Pulmonary artery endothelial cell (primary cell): Measurements from ENCODE around the gene CCDC157. TPM values are rescaled to one million over a fixed set of nuclear protein-coding genes. Genes with fewer than 3 reads are reported as not detected.

ENCODE experiments used
- DNase-seq: peaks from one replicate; pipeline ENCODE4 v3.0.0-alpha.2; 2011; ENCODE audit warnings: low read depth, low spot score
- total RNA-seq: library from RNA; depleted of rRNA; stranded (reverse); fragments of >200 nt; gene quantifications from 2 replicates; pipeline ENCODE4 v1.2.3, GENCODE V29; 2014

Gene CCDC157
- total RNA-seq, 1 donor from 2014 or later, result 1.6 TPM

GRCh38 chr22:30354644-30355043 lies 2.2 kb upstream of the CCDC157 start:
- no peak for DNase-seq

- DNase-seq, result no peak
Observed at GRCh38 chr22:30357236-30357570, 396 bp downstream of the CCDC157 start.

- no peak for DNase-seq
Observed at GRCh38 chr22:30357650-30358215, 926 bp downstream of the CCDC157 start.

DNA sequence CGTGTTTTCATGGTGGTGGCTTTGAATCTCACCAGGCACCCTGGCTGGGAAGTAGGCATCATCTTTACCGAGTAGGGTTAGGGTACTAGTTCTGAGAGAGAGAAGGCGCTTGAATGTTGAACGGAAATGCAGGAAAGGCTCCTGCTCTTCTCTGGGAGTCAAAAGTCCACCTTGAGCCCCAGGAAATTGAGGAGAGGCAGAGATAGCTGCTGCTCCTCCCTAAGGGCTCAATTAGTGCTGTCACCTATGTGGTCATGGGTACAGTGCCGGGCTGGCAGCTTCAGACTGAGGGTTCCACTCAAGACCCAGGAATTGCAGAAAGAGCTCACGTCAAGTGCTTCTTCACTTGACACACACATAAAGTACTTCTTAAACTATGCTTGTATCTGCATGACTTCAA lies 1.7 kb downstream of the CCDC157 start:
- no peak for DNase-seq

- DNase-seq, result no peak
Observed at GRCh38 chr22:30361916-30362650, 5.3 kb downstream of the CCDC157 start.

DNA sequence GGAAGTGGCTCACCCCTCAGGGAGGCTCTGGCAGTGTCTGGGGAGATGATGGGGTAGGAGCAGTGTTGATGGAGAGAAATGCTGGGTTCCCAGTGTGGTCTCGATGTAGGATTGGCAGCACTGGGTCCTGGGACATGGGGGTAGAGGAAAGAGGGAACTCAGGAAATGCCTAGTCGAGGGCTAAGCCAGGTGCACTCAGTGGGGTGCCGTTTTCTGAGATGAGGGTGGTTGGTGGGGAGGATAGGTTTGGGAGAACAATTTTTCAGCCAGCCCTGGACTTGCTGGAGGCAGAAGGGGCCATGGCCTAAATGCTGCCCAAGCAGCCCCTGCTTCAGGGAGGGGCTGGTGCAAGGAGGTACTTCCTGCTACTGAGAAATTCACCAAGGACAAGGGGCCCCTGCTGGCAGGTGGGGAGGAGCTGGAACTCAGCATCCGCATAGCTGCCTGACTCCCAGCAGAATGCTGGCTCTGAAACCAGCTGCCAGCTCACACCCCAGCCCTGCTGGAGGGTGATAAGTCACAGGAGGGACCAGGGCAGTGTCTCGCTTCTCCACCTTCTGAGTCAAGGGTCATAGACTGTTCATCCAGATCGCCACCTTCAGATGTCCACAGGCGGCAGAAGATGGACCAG lies 6.0 kb downstream of the CCDC157 start:
- no peak for DNase-seq

DNA sequence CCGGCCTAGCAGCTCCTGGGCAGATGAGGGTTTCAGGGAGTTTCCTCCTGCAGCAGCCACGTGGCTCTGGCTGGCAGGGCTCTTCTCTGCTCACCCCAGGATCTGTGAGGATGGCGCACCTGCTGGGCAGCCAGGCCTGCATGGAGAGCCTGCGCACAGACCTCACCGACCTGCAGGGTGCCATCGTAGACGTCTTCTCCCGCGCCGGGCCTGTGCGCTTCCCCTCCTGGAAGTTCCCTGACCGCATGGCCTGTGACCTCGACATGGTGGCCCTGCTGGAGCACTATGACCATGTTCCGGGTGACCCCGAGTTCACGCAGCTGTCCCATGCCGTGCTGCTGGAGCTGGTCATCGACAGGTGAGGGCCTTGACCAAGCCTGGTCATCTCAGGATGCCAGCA lies 9.1 kb downstream of the CCDC157 start:
- DNase-seq, result no peak

DNA sequence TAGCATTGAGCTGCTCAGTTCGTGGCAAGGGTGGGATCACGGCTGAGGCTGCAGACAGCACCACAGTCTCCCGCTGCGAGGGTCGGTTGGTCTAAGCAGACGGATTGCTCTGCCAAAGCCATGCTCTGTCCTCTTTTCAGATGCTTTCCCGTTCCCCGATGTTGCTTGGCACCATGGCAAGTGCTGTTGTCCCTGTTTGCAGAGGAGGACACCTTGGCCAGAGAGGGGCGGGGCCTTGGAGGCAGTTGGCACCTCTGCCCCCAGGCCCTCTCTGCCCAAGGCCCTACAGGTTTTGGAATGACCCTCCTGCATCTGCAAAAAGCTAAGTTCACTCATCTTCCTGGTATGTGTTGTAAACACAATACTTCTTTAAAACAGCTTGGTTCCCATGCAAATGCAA lies 11.6 kb downstream of the CCDC157 start:
- no peak for DNase-seq

DNA sequence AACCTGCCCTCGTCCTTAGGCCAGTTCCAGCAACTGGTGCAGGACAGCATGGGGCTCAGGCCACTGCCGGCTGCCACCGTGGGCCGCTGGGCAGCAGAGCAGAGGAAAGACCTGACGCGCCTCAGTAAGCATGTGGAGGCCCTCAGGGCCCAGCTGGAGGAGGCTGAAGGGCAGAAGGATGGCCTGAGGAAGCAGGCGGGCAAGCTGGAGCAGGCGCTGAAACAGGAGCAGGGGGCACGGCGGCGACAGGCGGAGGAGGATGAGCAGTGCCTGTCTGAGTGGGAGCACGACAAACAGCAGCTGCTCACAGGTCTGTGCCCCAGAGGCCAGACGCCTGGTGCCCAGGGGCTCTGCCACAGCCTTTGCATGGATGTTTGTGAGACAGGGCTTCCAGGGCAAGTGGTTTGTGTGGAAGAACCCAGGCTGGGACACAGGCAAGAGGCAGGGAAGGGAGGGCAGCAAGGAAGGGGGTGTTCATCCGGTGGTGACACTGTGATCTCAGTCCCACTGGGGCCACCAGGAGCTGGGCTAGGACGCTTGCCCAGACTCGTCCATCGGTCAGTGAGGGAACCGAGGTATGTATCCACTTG lies 13.9 kb downstream of the CCDC157 start:
- no peak for DNase-seq

DNA sequence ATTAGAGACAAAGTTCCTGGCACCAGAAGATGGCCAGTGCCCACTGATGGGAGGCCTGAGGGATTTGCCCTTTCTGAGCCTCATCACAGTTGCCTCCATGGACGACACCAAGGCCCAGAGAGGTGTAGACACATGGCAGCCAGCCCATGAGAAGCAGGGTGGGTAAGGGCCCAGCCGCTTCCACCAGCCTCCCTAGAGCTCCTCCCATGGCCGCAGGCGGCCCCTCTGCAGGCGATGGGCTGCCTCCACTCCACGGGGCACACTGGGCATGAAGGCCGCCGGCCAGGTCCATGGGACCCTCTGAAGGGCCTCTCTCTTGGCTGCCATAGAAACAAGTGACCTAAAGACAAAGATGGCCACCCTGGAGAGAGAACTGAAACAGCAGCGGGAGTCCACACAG lies 14.5 kb downstream of the CCDC157 start:
- no peak for DNase-seq

- no peak for DNase-seq
Observed at GRCh38 chr22:30371981-30372380, 15.2 kb downstream of the CCDC157 start.

DNA sequence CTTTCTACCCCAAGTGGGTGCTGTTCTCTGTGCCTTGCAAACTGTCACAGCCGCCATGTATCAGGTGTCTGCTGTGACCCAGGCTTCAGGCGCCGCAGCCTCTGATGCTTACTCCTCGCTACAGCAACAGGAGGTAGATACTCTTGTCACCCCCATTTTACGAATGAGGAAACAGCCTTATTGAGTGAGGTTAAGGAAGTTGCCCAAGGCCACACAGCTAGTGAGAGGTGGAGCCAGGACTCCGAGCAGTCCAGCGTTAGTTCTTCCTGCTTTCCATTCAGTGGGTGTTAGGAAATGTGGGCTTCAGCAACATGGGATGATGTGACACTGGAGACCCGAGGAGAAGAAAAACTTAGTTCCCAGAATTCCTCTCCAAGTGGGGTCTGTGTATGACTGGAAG lies 16.1 kb downstream of the CCDC157 start:
- no peak for DNase-seq

DNA sequence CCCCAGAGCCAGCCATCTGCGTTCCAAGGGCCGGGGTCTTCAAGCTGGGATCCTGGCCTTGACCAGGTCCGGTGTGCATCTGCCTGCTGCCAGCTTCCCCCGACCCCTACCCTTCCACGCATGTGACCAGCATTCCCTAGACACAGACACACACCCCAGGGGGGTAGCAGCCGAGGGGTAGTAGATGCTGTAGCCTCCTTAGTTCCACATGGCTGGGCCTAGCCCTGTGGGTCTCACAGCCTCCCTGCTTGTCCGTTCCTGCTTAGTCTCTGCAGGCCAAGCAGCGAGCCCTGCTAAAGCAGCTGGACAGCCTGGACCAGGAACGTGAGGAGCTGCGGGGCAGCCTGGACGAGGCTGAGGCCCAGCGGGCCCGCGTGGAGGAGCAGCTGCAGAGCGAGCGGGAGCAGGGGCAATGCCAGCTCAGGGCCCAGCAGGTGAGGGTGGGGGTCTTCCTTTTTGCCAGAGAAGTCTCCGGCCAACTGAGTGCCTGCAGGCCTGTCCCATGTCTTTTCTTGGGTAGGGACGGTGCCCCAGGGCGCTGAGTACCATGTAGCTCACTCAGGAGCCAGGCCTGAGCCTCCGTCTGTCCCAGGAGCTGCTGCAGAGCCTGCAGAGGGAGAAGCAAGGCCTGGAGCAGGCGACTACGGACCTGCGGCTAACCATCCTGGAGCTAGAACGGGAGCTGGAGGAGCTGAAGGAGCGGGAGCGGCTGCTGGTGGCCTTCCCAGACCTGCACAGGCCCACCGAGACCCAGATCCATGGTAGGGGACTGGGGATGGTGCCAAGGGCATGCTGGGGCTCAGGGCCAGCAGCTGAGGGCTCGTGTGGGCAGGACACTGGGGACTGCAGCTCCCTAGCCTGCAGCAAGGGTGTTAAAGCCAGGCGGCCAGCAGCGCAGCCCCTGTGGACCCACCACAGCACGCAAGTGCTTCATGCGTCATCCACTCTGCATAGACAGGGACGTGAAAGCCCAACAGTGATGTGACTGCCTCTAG lies 16.8 kb downstream of the CCDC157 start:
- DNase-seq, result no peak

DNA sequence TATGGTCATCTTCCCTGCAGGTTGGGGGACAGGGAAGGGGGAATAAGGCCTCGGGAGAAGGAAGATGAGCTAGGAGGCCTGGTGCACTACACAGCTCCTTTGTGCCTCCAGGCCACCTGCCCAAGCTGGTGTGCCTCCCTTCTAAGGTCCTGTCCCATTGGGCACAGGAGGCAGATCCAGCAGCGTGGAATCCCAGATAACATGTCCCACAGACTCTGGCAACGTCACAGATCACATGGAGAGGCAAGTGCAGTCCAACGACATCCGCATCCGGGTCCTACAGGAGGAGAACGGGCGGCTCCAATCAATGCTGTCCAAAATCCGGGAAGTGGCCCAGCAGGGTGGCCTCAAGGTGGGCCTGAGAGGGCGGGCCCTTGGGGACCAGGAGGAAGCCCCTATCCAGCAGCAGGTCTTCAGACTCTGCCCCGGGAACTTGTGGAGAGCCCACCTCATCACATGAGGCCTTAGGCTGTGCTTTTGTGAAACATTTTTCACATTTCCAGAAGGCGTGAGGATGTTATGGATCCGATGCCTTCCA lies 18.6 kb downstream of the CCDC157 start:
- no peak for DNase-seq

- no peak for DNase-seq
Observed at GRCh38 chr22:30380011-30380410, 23.2 kb downstream of the CCDC157 start.

DNA sequence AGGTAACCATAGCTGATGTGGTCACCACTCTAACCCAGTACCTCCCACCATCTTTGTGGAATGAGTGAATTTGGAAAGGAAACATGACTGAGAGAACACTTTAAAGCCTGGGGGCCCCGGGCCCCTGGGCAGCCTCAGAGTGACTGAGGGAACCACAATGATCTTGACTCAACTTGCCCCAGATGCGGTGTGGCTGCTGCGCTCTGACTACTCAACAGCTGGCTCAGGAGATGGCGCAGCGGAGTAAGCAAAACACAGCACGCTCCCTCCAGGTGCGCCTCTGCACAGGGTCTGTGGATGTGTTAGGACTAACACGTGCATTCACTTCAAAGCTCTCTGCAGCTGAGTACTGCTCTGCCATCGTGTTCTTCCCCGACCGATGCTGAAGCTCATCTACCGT lies 24.5 kb downstream of the CCDC157 start:
- no peak for DNase-seq

GRCh38 chr22:30382340-30382739 lies 25.5 kb downstream of the CCDC157 start:
- DNase-seq, result no peak

GRCh38 chr22:30383061-30383460 lies 26.3 kb downstream of the CCDC157 start:
- no peak for DNase-seq

DNA sequence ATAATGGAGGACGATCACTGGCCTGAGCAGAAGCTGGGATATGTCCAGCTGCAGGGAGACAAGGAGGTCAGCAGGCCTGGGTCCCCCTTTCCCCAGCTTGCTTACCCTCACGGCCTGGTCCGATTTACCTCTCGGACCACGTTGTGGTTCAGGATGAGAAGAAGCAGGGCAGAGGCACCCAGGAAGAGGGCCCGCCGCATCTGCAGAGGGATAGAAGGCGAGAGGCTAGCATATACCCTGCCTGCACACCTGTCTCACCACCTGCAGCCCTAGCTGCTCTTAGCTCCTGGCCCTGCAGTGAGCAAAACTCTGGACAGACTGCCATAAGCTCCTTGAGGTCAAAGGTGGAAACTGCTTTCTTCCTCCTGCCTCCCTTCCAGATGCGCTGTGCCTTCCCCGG lies 29.1 kb downstream of the CCDC157 start:
- DNase-seq, result no peak

GRCh38 chr22:30386608-30386959 lies 29.8 kb downstream of the CCDC157 start:
- no peak for DNase-seq
